Gastroesophageal sphincter (tissue), 3 donors: ENCODE results near the gene MTMR8.

Source experiments
- CTCF ChIP-seq, 4 experiments: fragments of 200-600 bp in 2 of 4; fragments of 450-650 bp in 2 of 4; sonication (generic) in 1 of 4; IDR thresholded peaks; one replicate each; pipeline ENCODE4 v1.5.1; 2017 to 2019; ENCODE audit warnings: antibody characterized with exemption in 4 of 4, mild to moderate bottlenecking in 2 of 4, moderate library complexity in 2 of 4
- EP300 ChIP-seq: sonication (generic); formaldehyde crosslinking; IDR thresholded peaks from one replicate; pipeline ENCODE4 v1.6.1; 2017; ENCODE audit warnings: antibody characterized with exemption, mild to moderate bottlenecking
- POLR2A ChIP-seq, 2 donors: fragments of 450-650 bp; IDR thresholded peaks; one replicate each; pipeline ENCODE4 v1.6.1; 2017; ENCODE audit warnings: antibody characterized with exemption in 2 of 2, mild to moderate bottlenecking in 2 of 2, moderate library complexity in 1 of 2
- POLR2AphosphoS5 ChIP-seq: sonication (generic); formaldehyde crosslinking; IDR thresholded peaks from one replicate; pipeline ENCODE4 v1.6.1; 2017; ENCODE audit warnings: antibody characterized with exemption

GRCh38 chrX:64394874-64395567 is at the start of gene MTMR8:
- no peak for TF ChIP-seq CTCF (IDR thresholded peaks at IDR 0.05)
- no peak for TF ChIP-seq POLR2A (IDR thresholded peaks at IDR 0.05)
- no peak for TF ChIP-seq POLR2AphosphoS5
- no peak for TF ChIP-seq EP300
